ENCODE measurements around the gene RAN. TPM values are rescaled to one million over a fixed set of nuclear protein-coding genes. Genes with fewer than 3 reads are reported as not detected.

RAN gene
- 1,512 to 1,851 TPM (median 1,822 TPM) in 5 replicates for total RNA-seq (2022; extraction: Qiagen RNA extraction; ENCODE audit: low read depth)

GRCh38 chr12:130871286-130872178, at the start of gene RAN:
Gene RAN (plus strand): TSS chr12:130872066. CDS start chr12:130872594, 528 bp downstream.

GRCh38 chr12:130838951-130839769, 32.7 kb upstream of the RAN start, which contains the start of gene STX2:
Gene STX2 (minus strand): TSS chr12:130839250. CDS start chr12:130839099, 151 bp downstream.

Other genes starting within 250 kb of the RAN start
- 0.01 TPM in 1 of 5 replicates, not detected in the others for gene RIMBP2, start 155.8 kb upstream of the RAN start, total RNA-seq (2022; extraction: Qiagen RNA extraction; ENCODE audit: low read depth)
- gene STX2, start 32.8 kb upstream of the RAN start, total RNA-seq (2022; extraction: Qiagen RNA extraction; ENCODE audit: low read depth): 18.8 to 26.8 TPM (median 21.6 TPM) in 5 replicates
- gene ADGRD1, start 81.8 kb downstream of the RAN start, total RNA-seq (2022; extraction: Qiagen RNA extraction; ENCODE audit: low read depth): 0.19 to 0.57 TPM (median 0.32 TPM) in 5 replicates

Measured in A549 treated with CpdA at 1 μM for 4 hours (cell line).